NCI-H345 treated with DMSO at 0.1 percent for 48 hours (cell line): ENCODE measurements around the gene LRMDA.
A peak's percentile ranks its signal among the peaks of the same experiment; 100 is the strongest.

Experiments
- DNase-seq: peaks from one replicate; lab custom pipeline; 2025; ENCODE audit not compliant: unreplicated experiment; lab: John Stamatoyannopoulos, UW

Gene LRMDA

GRCh38 chr10:75568450-75569130 is 137.2 kb downstream of the LRMDA start:
- DNase-seq, result no peak

- DNase-seq, result no peak
Observed at GRCh38 chr10:75569506-75569905, 138.1 kb downstream of the LRMDA start.

GRCh38 chr10:75572478-75572877 is 141.1 kb downstream of the LRMDA start:
- DNase-seq, result no peak

GRCh38 chr10:75575940-75576339 is 144.5 kb downstream of the LRMDA start:
- DNase-seq, result no peak

GRCh38 chr10:75582102-75582501 is 150.7 kb downstream of the LRMDA start:
- DNase-seq, result no peak

GRCh38 chr10:75585294-75585693 is 153.9 kb downstream of the LRMDA start:
- DNase-seq, result no peak

- DNase-seq, result no peak
Observed at GRCh38 chr10:75586814-75587213, 155.4 kb downstream of the LRMDA start.

- no peak for DNase-seq
Observed at GRCh38 chr10:75588031-75588430, 156.6 kb downstream of the LRMDA start.

GRCh38 chr10:75589895-75590654 is 158.7 kb downstream of the LRMDA start:
- DNase-seq, result no peak

- DNase-seq, result no peak
Observed at GRCh38 chr10:75592151-75592787, 160.8 kb downstream of the LRMDA start.

- DNase-seq, result no peak
Observed at GRCh38 chr10:75592791-75593643, 161.6 kb downstream of the LRMDA start.

- no peak for DNase-seq
Observed at GRCh38 chr10:75593692-75594556, 162.5 kb downstream of the LRMDA start.

- no peak for DNase-seq
Observed at GRCh38 chr10:75596930-75597620, 165.7 kb downstream of the LRMDA start.

GRCh38 chr10:75597773-75598440 is 166.5 kb downstream of the LRMDA start:
- DNase-seq, result peak; percentile 78

GRCh38 chr10:75598998-75599397 is 167.6 kb downstream of the LRMDA start:
- no peak for DNase-seq

GRCh38 chr10:75599875-75600648 is 168.6 kb downstream of the LRMDA start:
- no peak for DNase-seq

GRCh38 chr10:75600833-75601232 is 169.4 kb downstream of the LRMDA start:
- DNase-seq, result no peak

- DNase-seq, result no peak
Observed at GRCh38 chr10:75602341-75602740, 170.9 kb downstream of the LRMDA start.
